ENCODE measurements around the gene SETSIP. TPM values are rescaled to one million over a fixed set of nuclear protein-coding genes. Genes with fewer than 3 reads are reported as not detected.

The SETSIP gene, protein sequence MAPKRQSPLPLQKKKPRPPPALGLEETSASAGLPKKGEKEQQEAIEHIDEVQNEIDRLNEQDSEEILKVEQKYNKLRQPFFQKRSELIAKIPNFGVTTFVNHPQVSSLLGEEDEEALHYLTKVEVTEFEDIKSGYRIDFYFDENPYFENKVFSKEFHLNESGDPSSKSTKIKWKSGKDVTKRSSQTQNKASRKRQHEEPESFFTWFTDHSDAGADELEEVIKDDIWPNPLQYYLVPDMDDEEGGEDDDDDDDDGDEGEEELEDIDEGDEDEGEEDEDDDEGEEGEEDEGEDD
- 0.18 TPM for polyA plus RNA-seq
- long read RNA-seq, donor 1: 0 reads
- long read RNA-seq, donor 2: 0 reads
- long read RNA-seq, donor 3: 0 reads
- long read RNA-seq, donor 4: 0 reads
- long read RNA-seq, donor 5: 0 reads
- long read RNA-seq, donor 6: 0 reads
- long read RNA-seq, donor 7: 0 reads
- long read RNA-seq, donor 8: 0 reads
- long read RNA-seq, donor 9: 0 reads
- long read RNA-seq, donor 10: 0 reads
- long read RNA-seq, donor 11: 0 reads

DNA sequence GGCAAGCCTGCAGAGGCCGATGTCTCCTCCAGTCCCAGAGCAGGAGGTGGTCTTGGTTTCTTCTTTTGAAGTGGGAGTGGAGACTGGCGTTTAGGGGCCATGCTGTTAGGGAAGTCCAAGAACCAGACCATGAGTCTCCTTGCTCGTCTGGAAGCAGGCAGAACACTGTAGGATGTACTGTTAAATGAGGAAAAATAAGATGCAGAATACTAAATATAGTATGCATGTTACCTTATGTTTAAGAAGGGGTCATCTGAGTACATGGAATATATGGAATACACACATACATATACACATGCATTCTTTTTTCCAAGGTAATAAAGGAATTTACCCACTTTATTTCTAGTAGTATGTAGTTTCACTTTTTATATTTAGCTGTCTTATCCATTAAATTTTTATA, at the start of gene SETSIP:
SETSIP (minus strand) TSS at position 101 of the 400 bp plus-strand sequence; CDS start at position 101, 0 bp downstream.
- no peak for DNase-seq
- H3K27me3 ChIP-seq (ENCODE audit: control insufficient read depth, insufficient read depth, low read length): no peaks in the 10 kb centered on the region
- no CpG with 5 or more reads among the region's 3 CpGs for WGBS (ENCODE audit: insufficient coverage, low lambda C conversion rate)
- no peaks in the 10 kb centered on the region for H3K36me3 ChIP-seq (ENCODE audit: control insufficient read depth, insufficient read depth, low read length)
- H3K4me1 ChIP-seq (ENCODE audit: control insufficient read depth, insufficient read depth, low read length): peaks cover 3% of the 10 kb centered on the region
- H3K9me3 ChIP-seq (ENCODE audit: control insufficient read depth, low read depth, low read length): no peaks in the 10 kb centered on the region
- no peak within 1 kb of the TSS for H3K27ac ChIP-seq (ENCODE audit: low read length)
- H3K4me3 ChIP-seq (ENCODE audit: low read length): no peak within 1 kb of the TSS

DNA sequence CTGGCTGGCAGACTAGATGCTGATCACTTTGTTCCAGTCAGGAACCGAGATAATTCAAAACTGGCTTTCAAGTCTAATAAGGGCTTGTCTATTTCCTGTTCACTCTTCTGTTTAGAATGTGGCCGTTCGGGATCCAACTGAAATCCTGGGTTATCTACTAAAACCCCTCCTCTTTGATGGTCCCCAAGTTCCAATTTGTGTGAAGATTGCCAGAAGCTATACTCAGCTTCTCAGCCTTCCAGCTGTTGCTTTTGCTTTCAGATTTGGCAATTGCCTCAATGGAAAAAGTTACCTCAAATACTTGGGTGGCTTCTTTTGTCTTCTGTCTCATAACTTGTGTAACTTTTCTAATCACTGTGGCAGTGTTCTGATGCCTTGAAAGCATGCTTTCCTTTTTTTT, 48.7 kb upstream of the SETSIP start:
- DNase-seq: no peak
- H3K4me1 ChIP-seq (ENCODE audit: control insufficient read depth, insufficient read depth, low read length): no peaks in the 10 kb centered on the region
- 60% methylated on average over 2 of the region's 3 CpGs for whole genome bisulfite sequencing (ENCODE audit: insufficient coverage, low lambda C conversion rate)
- no peaks in the 10 kb centered on the region for H3K36me3 ChIP-seq (ENCODE audit: control insufficient read depth, insufficient read depth, low read length)
- no peak overlapping the region for H3K27ac ChIP-seq (ENCODE audit: low read length)
- H3K27me3 ChIP-seq (ENCODE audit: control insufficient read depth, insufficient read depth, low read length): no peaks in the 10 kb centered on the region
- no peak overlapping the region for H3K4me3 ChIP-seq (ENCODE audit: low read length)
- H3K9me3 ChIP-seq (ENCODE audit: control insufficient read depth, low read depth, low read length): no peaks in the 10 kb centered on the region

DNA sequence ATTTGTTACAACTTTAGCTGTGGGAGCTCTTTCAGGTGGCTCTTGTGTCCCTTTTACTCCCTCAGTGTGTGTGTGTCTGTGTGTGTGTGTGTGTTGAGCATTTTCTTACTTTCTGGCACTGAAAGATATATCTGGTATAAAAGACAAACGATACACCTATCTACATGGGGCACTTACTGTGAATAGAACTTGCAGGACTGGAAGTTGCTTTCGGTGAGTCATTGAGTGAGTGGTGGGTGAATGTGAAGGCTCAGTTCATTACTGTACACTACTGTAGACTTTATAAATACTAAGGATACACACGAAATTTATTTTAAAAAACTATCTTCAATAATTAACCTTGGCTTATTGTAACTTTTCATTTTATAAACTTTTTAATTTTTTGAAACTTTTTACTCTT, 43.6 kb upstream of the SETSIP start:
- H3K27me3 ChIP-seq (ENCODE audit: control insufficient read depth, insufficient read depth, low read length): no peaks in the 10 kb centered on the region
- no peak overlapping the region for H3K4me3 ChIP-seq (ENCODE audit: low read length)
- no peak overlapping the region for H3K27ac ChIP-seq (ENCODE audit: low read length)
- H3K4me1 ChIP-seq (ENCODE audit: control insufficient read depth, insufficient read depth, low read length): no peaks in the 10 kb centered on the region
- no peaks in the 10 kb centered on the region for H3K9me3 ChIP-seq (ENCODE audit: control insufficient read depth, low read depth, low read length)
- WGBS (ENCODE audit: insufficient coverage, low lambda C conversion rate): 82% methylated on average over 1 of the region's 3 CpGs
- DNase-seq: no peak
- peaks cover 2% of the 10 kb centered on the region for H3K36me3 ChIP-seq (ENCODE audit: control insufficient read depth, insufficient read depth, low read length)

DNA sequence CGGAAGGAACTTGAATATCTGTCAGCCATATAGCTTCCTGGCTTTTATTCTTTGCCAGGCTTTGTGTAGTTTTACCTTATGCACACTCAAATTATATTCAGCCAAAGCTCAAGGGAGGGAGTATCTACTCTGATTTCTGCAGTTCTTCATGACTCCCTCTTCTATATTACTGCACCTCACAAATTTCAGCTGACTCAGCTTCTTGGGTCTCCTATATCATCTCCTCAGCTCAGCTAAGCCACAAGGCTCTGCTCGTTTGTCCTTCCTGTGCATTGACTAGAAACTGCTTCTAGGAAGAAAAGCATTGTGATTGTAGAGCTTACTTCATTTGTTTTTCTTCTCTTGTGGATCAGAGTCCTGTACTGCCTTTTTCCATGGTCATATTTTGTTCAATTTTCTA, 42.3 kb upstream of the SETSIP start:
- no peak for DNase-seq
- H3K9me3 ChIP-seq (ENCODE audit: control insufficient read depth, low read depth, low read length): no peaks in the 10 kb centered on the region
- peaks cover 4% of the 10 kb centered on the region for H3K36me3 ChIP-seq (ENCODE audit: control insufficient read depth, insufficient read depth, low read length)
- no peak overlapping the region for H3K4me3 ChIP-seq (ENCODE audit: low read length)
- 60% methylated on average over 1 of the region's 2 CpGs for WGBS (ENCODE audit: insufficient coverage, low lambda C conversion rate)
- no peaks in the 10 kb centered on the region for H3K4me1 ChIP-seq (ENCODE audit: control insufficient read depth, insufficient read depth, low read length)
- no peak overlapping the region for H3K27ac ChIP-seq (ENCODE audit: low read length)
- no peaks in the 10 kb centered on the region for H3K27me3 ChIP-seq (ENCODE audit: control insufficient read depth, insufficient read depth, low read length)

DNA sequence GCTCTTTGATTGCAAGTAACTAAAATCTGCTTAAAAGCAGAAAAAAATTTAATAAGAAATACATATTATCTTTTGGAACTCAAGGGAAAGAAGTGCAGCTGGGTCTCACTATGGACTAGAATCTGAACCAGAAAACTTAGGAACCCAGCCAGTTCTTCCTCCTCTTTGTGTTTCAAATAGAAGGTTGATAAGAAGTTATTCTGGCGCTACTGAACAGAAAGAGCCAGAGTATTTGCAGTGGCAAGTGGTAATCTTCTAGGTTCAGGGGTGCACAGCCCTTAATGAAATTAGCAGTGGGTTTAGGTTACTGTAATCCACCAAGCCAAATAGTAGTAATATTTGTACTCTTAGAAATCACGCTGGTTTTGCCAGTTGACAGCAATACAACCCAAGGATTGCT, 33.4 kb upstream of the SETSIP start:
- no peaks in the 10 kb centered on the region for H3K27me3 ChIP-seq (ENCODE audit: control insufficient read depth, insufficient read depth, low read length)
- peaks cover 12% of the 10 kb centered on the region for H3K36me3 ChIP-seq (ENCODE audit: control insufficient read depth, insufficient read depth, low read length)
- no peak overlapping the region for H3K4me3 ChIP-seq (ENCODE audit: low read length)
- no CpG with 5 or more reads among the region's 2 CpGs for WGBS (ENCODE audit: insufficient coverage, low lambda C conversion rate)
- H3K4me1 ChIP-seq (ENCODE audit: control insufficient read depth, insufficient read depth, low read length): no peaks in the 10 kb centered on the region
- no peak for DNase-seq
- no peaks in the 10 kb centered on the region for H3K9me3 ChIP-seq (ENCODE audit: control insufficient read depth, low read depth, low read length)
- H3K27ac ChIP-seq (ENCODE audit: low read length): no peak overlapping the region

DNA sequence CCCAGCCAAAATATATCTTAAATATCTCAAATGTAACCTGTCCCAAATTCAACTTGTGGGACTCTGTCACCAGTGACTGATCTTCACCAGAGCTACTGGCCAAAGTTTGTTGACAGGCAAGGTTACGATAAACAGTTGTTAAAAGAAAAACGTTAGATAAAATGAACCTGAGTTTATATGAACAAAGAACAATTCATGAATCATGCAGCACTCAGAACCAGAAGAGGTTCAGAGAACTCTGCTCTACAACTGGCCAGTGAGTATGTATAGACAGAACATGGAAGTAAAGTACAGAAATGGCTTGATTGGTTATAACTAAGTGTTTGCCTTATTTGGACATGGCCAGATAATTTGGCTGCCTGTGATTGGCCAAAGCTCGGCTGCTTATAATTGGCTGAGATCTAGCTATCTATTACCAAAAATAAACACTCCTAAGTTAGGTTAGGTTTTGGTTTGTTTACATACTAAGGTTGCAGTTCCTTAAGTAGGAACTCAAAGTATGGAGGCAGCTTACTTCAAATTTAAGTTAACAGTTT, 30.4 kb upstream of the SETSIP start:
- Histone ChIP-seq H3K9me3 (ENCODE audit: control insufficient read depth, low read depth, low read length) (no peaks in the 10 kb centered on the region), H3K4me1 (ENCODE audit: control insufficient read depth, insufficient read depth, low read length) (no peaks in the 10 kb centered on the region), H3K27ac (ENCODE audit: low read length) (no peak overlapping the region), H3K27me3 (ENCODE audit: control insufficient read depth, insufficient read depth, low read length) (no peaks in the 10 kb centered on the region), H3K4me3 (ENCODE audit: low read length) (no peak overlapping the region), H3K36me3 (ENCODE audit: control insufficient read depth, insufficient read depth, low read length) (peaks cover 18% of the 10 kb centered on the region)
- WGBS (ENCODE audit: insufficient coverage, low lambda C conversion rate): 78% methylated on average over 2 of the region's 3 CpGs
- DNase-seq: no peak

DNA sequence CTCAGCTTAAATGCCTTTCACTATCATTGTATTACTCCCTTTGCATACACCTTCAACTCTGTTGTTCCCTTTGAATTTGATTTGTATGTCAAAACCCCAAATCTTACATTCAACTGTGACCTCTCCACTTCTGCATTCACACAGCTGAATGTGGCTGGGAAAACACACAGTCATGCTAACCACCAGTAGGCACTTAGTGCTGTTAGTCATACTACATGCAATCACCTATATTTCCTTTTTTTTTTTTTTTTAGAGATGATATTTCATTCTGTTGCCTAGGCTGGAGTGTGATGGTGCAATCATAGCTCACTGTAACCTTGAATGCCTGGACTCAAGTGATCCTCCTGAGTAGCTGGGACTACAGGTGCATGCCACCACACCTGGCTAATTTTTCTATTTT, 21.1 kb upstream of the SETSIP start:
- no peaks in the 10 kb centered on the region for H3K27me3 ChIP-seq (ENCODE audit: control insufficient read depth, insufficient read depth, low read length)
- H3K9me3 ChIP-seq (ENCODE audit: control insufficient read depth, low read depth, low read length): no peaks in the 10 kb centered on the region
- peaks cover 4% of the 10 kb centered on the region for H3K36me3 ChIP-seq (ENCODE audit: control insufficient read depth, insufficient read depth, low read length)
- no peak overlapping the region for H3K27ac ChIP-seq (ENCODE audit: low read length)
- no peaks in the 10 kb centered on the region for H3K4me1 ChIP-seq (ENCODE audit: control insufficient read depth, insufficient read depth, low read length)
- no peak overlapping the region for H3K4me3 ChIP-seq (ENCODE audit: low read length)
- no peak for DNase-seq

DNA sequence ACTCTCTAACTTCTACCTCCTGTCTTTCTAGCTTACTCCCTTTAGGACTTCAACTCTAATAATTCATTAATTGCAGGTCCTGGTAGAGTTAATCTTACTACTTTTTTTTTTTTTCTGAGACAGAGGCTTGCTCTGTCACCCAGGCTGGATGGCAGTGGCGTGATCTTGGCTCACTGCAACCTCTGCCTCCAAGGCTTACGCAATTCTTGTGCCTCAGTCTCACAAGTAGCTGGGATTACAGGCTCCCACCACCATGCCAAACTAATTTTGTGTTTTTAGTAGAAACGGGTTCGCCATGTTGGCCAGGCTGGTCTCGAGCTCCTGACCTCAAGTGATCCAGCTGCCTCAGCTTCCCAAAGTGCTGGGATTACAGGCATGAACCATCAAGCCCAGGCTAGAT, 20.7 kb upstream of the SETSIP start:
- Histone ChIP-seq H3K4me3 (ENCODE audit: low read length) (no peak overlapping the region), H3K27me3 (ENCODE audit: control insufficient read depth, insufficient read depth, low read length) (no peaks in the 10 kb centered on the region), H3K4me1 (ENCODE audit: control insufficient read depth, insufficient read depth, low read length) (no peaks in the 10 kb centered on the region), H3K9me3 (ENCODE audit: control insufficient read depth, low read depth, low read length) (no peaks in the 10 kb centered on the region), H3K36me3 (ENCODE audit: control insufficient read depth, insufficient read depth, low read length) (peaks cover 2% of the 10 kb centered on the region), H3K27ac (ENCODE audit: low read length) (no peak overlapping the region)
- no peak for DNase-seq
- WGBS (ENCODE audit: insufficient coverage, low lambda C conversion rate): no CpG with 5 or more reads among the region's 5 CpGs

DNA sequence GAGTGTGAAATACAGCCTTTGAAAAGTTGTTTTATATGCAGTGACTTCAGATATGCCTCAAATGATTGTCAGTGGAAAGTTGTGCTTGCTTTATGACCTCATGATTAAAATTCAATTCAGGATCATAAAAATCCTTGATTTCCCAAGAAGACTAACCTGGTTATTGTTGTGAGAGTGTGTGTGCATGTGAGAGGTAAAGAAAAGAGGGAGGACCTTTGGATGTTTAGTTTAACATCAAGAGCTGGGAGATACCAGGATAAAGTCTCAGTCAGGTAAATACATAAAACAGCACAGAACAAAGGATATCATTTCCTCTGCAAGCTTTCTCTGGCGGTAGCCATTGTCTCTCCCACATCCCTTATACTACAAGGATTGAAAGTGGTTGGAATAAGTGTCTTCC, 19.4 kb upstream of the SETSIP start:
- no peak overlapping the region for H3K4me3 ChIP-seq (ENCODE audit: low read length)
- H3K4me1 ChIP-seq (ENCODE audit: control insufficient read depth, insufficient read depth, low read length): no peaks in the 10 kb centered on the region
- H3K27ac ChIP-seq (ENCODE audit: low read length): no peak overlapping the region
- H3K36me3 ChIP-seq (ENCODE audit: control insufficient read depth, insufficient read depth, low read length): peaks cover 2% of the 10 kb centered on the region
- no peaks in the 10 kb centered on the region for H3K9me3 ChIP-seq (ENCODE audit: control insufficient read depth, low read depth, low read length)
- WGBS (ENCODE audit: insufficient coverage, low lambda C conversion rate): no CpG with 5 or more reads among the region's 1 CpG
- H3K27me3 ChIP-seq (ENCODE audit: control insufficient read depth, insufficient read depth, low read length): no peaks in the 10 kb centered on the region
- DNase-seq: peak; percentile 4 to 23

DNA sequence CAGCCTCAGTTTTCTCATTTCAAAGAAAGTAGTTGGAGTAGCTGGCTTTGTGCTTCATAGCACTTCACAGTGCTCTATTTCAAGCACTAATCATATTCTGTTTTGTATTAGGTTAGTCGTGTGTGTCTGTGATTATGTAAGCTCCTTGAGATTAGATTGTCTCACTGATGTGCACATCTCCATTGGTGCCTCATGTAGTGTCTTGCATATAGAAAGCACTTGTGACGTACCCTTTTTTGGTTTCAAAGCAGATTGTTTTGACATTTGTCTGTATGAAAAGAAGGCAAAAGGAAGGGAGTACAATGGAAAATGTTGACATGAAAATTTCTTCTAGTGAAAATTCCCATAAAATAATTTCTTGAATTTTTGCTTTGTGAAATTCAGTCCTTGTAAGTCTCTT, 18.9 kb upstream of the SETSIP start:
- DNase-seq: no peak
- Histone ChIP-seq H3K4me3 (ENCODE audit: low read length) (no peak overlapping the region), H3K27ac (ENCODE audit: low read length) (no peak overlapping the region), H3K36me3 (ENCODE audit: control insufficient read depth, insufficient read depth, low read length) (peaks cover 4% of the 10 kb centered on the region), H3K27me3 (ENCODE audit: control insufficient read depth, insufficient read depth, low read length) (no peaks in the 10 kb centered on the region), H3K9me3 (ENCODE audit: control insufficient read depth, low read depth, low read length) (no peaks in the 10 kb centered on the region), H3K4me1 (ENCODE audit: control insufficient read depth, insufficient read depth, low read length) (no peaks in the 10 kb centered on the region)
- WGBS (ENCODE audit: insufficient coverage, low lambda C conversion rate): 80% methylated on average over 1 of the region's 2 CpGs

DNA sequence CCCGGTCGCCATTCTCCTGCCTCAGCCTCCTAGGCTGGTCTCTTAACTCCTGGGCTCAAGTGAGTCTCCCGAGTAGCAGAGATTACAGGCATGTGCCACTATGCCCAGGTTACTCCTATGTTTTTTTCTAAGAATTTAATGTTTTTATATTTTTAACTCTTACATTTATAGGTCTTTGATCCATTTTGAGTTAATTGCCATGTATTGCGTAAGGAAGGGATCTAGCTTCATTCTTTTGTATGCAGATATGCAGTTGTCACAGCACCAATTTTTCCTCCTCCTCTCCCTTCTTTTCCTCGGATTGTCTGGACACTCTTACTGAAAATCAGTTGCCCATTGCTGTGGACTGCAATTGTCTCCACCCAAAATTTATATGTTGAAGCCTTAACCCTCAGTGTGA, 16.4 kb upstream of the SETSIP start:
- no peak overlapping the region for H3K27ac ChIP-seq (ENCODE audit: low read length)
- no peaks in the 10 kb centered on the region for H3K27me3 ChIP-seq (ENCODE audit: control insufficient read depth, insufficient read depth, low read length)
- H3K4me1 ChIP-seq (ENCODE audit: control insufficient read depth, insufficient read depth, low read length): no peaks in the 10 kb centered on the region
- H3K9me3 ChIP-seq (ENCODE audit: control insufficient read depth, low read depth, low read length): peaks cover under 1% of the 10 kb centered on the region
- 100% methylated on average over 1 of the region's 5 CpGs for WGBS (ENCODE audit: insufficient coverage, low lambda C conversion rate)
- H3K36me3 ChIP-seq (ENCODE audit: control insufficient read depth, insufficient read depth, low read length): peaks cover 5% of the 10 kb centered on the region
- DNase-seq: no peak
- no peak overlapping the region for H3K4me3 ChIP-seq (ENCODE audit: low read length)
